ENCODE measurements around the gene ZKSCAN3. TPM values are rescaled to one million over a fixed set of nuclear protein-coding genes. Genes with fewer than 3 reads are reported as not detected.

ZKSCAN3 gene
- total and polyA plus RNA-seq, 10 of the 15 experiments (the other 5 are each of a cell fraction or from before 2014, with no cell fraction given), result 0.86 to 4.3 (median 3.1) TPM

DNA sequence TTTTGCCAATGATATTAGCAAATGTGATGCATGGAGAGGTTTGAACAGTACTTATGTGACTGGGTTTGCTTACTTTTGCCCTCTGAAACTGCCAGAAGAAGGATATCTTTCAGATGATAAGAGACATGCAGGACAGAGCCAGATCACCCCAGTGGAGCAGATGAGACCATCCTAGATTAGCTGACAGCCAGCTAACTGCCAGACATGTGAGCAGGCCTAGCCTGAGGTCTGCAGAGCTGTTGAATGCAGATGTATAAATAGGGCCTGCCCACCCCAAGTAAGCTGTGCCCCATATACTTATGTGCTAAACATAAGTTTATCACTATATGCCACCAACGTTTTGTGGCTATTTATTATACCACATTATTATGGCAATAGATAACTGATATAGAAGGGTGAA is 19.7 kb upstream of the ZKSCAN3 start (continued):
- TF ChIP-seq, protein P1, sequence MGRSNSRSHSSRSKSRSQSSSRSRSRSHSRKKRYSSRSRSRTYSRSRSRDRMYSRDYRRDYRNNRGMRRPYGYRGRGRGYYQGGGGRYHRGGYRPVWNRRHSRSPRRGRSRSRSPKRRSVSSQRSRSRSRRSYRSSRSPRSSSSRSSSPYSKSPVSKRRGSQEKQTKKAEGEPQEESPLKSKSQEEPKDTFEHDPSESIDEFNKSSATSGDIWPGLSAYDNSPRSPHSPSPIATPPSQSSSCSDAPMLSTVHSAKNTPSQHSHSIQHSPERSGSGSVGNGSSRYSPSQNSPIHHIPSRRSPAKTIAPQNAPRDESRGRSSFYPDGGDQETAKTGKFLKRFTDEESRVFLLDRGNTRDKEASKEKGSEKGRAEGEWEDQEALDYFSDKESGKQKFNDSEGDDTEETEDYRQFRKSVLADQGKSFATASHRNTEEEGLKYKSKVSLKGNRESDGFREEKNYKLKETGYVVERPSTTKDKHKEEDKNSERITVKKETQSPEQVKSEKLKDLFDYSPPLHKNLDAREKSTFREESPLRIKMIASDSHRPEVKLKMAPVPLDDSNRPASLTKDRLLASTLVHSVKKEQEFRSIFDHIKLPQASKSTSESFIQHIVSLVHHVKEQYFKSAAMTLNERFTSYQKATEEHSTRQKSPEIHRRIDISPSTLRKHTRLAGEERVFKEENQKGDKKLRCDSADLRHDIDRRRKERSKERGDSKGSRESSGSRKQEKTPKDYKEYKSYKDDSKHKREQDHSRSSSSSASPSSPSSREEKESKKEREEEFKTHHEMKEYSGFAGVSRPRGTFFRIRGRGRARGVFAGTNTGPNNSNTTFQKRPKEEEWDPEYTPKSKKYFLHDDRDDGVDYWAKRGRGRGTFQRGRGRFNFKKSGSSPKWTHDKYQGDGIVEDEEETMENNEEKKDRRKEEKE (IDR thresholded peaks at IDR 0.05), result no peak
- TF ChIP-seq, protein P2, sequence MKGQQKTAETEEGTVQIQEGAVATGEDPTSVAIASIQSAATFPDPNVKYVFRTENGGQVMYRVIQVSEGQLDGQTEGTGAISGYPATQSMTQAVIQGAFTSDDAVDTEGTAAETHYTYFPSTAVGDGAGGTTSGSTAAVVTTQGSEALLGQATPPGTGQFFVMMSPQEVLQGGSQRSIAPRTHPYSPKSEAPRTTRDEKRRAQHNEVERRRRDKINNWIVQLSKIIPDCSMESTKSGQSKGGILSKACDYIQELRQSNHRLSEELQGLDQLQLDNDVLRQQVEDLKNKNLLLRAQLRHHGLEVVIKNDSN (IDR thresholded peaks at IDR 0.05; ENCODE audit: borderline replicate concordance, extremely low read length, insufficient read depth, low read depth, low read length), result no peak
- TF ChIP-seq IKZF2 (IDR thresholded peaks at IDR 0.05), result no peak
- no peak for TF ChIP-seq KAT2A (conservative IDR thresholded peaks at IDR 0.05; ENCODE audit: control insufficient read depth, low read depth, low read length)

DNA sequence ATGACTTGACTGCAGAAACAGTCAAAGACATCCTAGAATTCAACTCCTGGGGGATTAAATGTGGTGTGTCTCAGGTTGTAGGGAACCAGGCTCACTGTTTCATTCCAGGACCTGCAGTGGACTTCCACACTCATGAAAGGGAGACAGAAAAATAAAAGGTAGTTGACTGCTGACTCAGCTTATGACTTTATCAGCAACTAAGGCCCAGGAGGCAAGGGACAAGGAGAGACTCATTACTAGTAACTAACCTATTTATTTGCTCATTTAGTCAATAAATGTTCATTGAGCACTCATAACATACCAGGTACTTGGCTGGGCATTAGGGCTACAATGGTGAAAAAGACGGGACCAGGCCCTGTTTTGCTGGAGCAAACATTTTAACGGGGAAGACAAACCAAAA is 16.7 kb upstream of the ZKSCAN3 start:
- WGBS (ENCODE audit: insufficient coverage, insufficient replicate concordance, low lambda C conversion rate, missing lambda C conversion rate), result 98% methylated on average over 2 of the region's 2 CpGs
- POLR2A ChIA-PET, result no interaction called here
- no peaks in the 10 kb centered on the region for H3K79me2 ChIP-seq (ENCODE audit: control insufficient read depth, insufficient read depth, low read length)
- in situ Hi-C loops (cut with MboI), result loop anchor here (25.0 kb wide), 1 partner anchor 1671 kb away; the partner anchor contains the start of gene ZNF322
- intact Hi-C loops (cut with micrococcal nuclease; ENCODE audit: unreplicated experiment), result no loop called here
- FAIRE-seq, result no peak
- no peak overlapping the region for H2AFZ ChIP-seq (ENCODE audit: control insufficient read depth, low read depth, low read length)
- H3K9ac ChIP-seq (ENCODE audit: control insufficient read depth, insufficient read depth, low read length), result no peak overlapping the region
- H3K36me3 ChIP-seq (ENCODE audit: control insufficient read depth in 2 of 2, insufficient read depth in 2 of 2, low read length in 1 of 2), result no peaks in the 10 kb centered on the region
- no peak overlapping the region for H3K4me2 ChIP-seq (ENCODE audit: control insufficient read depth, insufficient read depth)
- SMC1A ChIA-PET (ENCODE audit: uncharacterized antibody, unreplicated experiment), result interaction anchor here (1.2 to 1.3 kb wide), 2 partner anchors 53 to 69 kb away, joined by 3 read pairs; no protein-coding TSS in a partner anchor
- DNase-seq (ENCODE audit: low read depth, low spot score), result no peak
- no peak overlapping the region for H3K27ac ChIP-seq (ENCODE audit: control insufficient read depth, insufficient read depth)
- no peaks in the 10 kb centered on the region for H4K20me1 ChIP-seq (ENCODE audit: control insufficient read depth, insufficient read depth)
- H3K4me1 ChIP-seq (ENCODE audit: control insufficient read depth, insufficient read depth, low read length), result peaks cover 14% of the 10 kb centered on the region
- no peak for ATAC-seq
- H3K9me3 ChIP-seq (replicated peaks; ENCODE audit: control insufficient read depth, insufficient read depth, low read length), result no peaks in the 10 kb centered on the region; the same call in 2 of the 3 replicates
- BruUV-seq (replicated peaks), result no TSS peak
- CTCF ChIA-PET, result interaction anchor here (1.4 to 1.7 kb wide), 2 partner anchors 23 to 221 kb away, joined by 3 to 9 read pairs; no protein-coding TSS in a partner anchor
- no peak overlapping the region for H3K4me3 ChIP-seq
- RAD21 ChIA-PET (ENCODE audit: unreplicated experiment), result interaction anchor here (0.7 kb wide), 1 partner anchor 23 kb away, joined by 3 read pairs; no protein-coding TSS in a partner anchor
- H3K27me3 ChIP-seq (replicated peaks in 1 of 2; ENCODE audit: control insufficient read depth in 2 of 2, insufficient read depth in 2 of 2, low read length in 1 of 2), result no peaks in the 10 kb centered on the region
- TF ChIP-seq TCF12 (IDR thresholded peaks at IDR 0.05; ENCODE audit: low read depth, low read length) (no peak), RAD51 (IDR thresholded peaks at IDR 0.05) (no peak), ZNF274 (IDR thresholded peaks at IDR 0.05; ENCODE audit: insufficient read depth, insufficient read length) (no peak), CHD2 (IDR thresholded peaks at IDR 0.05; ENCODE audit: borderline replicate concordance, low read depth, low read length) (no peak), RBBP5 (conservative IDR thresholded peaks at IDR 0.05) (no peak), CBX3 (IDR thresholded peaks at IDR 0.05; ENCODE audit: borderline replicate concordance, low read depth) (no peak), LARP7 (IDR thresholded peaks at IDR 0.05) (no peak)
- TF ChIP-seq, protein P3, sequence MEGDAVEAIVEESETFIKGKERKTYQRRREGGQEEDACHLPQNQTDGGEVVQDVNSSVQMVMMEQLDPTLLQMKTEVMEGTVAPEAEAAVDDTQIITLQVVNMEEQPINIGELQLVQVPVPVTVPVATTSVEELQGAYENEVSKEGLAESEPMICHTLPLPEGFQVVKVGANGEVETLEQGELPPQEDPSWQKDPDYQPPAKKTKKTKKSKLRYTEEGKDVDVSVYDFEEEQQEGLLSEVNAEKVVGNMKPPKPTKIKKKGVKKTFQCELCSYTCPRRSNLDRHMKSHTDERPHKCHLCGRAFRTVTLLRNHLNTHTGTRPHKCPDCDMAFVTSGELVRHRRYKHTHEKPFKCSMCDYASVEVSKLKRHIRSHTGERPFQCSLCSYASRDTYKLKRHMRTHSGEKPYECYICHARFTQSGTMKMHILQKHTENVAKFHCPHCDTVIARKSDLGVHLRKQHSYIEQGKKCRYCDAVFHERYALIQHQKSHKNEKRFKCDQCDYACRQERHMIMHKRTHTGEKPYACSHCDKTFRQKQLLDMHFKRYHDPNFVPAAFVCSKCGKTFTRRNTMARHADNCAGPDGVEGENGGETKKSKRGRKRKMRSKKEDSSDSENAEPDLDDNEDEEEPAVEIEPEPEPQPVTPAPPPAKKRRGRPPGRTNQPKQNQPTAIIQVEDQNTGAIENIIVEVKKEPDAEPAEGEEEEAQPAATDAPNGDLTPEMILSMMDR (IDR thresholded peaks at IDR 0.05 in 2 of 3, conservative IDR thresholded peaks at IDR 0.05 in 1 of 3; ENCODE audit: control insufficient read depth in 2 of 3, extremely low read depth in 1 of 3, insufficient read depth in 1 of 3, low read depth in 3 of 3, low read length in 3 of 3), result no peak
- TF ChIP-seq, protein P4, sequence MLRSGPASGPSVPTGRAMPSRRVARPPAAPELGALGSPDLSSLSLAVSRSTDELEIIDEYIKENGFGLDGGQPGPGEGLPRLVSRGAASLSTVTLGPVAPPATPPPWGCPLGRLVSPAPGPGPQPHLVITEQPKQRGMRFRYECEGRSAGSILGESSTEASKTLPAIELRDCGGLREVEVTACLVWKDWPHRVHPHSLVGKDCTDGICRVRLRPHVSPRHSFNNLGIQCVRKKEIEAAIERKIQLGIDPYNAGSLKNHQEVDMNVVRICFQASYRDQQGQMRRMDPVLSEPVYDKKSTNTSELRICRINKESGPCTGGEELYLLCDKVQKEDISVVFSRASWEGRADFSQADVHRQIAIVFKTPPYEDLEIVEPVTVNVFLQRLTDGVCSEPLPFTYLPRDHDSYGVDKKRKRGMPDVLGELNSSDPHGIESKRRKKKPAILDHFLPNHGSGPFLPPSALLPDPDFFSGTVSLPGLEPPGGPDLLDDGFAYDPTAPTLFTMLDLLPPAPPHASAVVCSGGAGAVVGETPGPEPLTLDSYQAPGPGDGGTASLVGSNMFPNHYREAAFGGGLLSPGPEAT (IDR thresholded peaks at IDR 0.05; ENCODE audit: low read depth), result no peak

All from GM12878 (cell line).